HL-60/S4 treated with phorbol 12-myristate 13-acetate at 8.2 ng/mL for 4 days and 3 days (cell line): ENCODE data around the gene CCDC7.
"Not testable (repeated sequence)": the region's sequence is repeated elsewhere in the genome, so short reads cannot be mapped to it uniquely, and the experiment has no call there.

Experiments used
- in situ Hi-C: fragments of 300-500 bp; cut with MboI; formaldehyde crosslinking; loops from 2 replicates; pipeline ENCODE4 v1.15.0; 2022; ENCODE audit warnings: low sequenced_read_pairs

CCDC7 gene

GRCh38 chr10:32865170-32865569, 419.2 kb downstream of the CCDC7 start:
- in situ Hi-C loops = no loop called here

GRCh38 chr10:32877915-32878314, 432.0 kb downstream of the CCDC7 start:
- in situ Hi-C loops = no loop called here

GRCh38 chr10:32878646-32879045, 432.7 kb downstream of the CCDC7 start:
- in situ Hi-C loops = no loop called here

GRCh38 chr10:32882076-32882475, 436.1 kb downstream of the CCDC7 start:
- in situ Hi-C loops = no loop called here

GRCh38 chr10:32887481-32887880, 441.5 kb downstream of the CCDC7 start:
- in situ Hi-C loops = no loop called here

- in situ Hi-C loops = no loop called here
Observed at GRCh38 chr10:32888161-32888927, 442.4 kb downstream of the CCDC7 start.

- in situ Hi-C loops = no loop called here
Observed at GRCh38 chr10:32889631-32890212, 443.8 kb downstream of the CCDC7 start.

GRCh38 chr10:32890444-32890843, 444.5 kb downstream of the CCDC7 start:
- in situ Hi-C loops = no loop called here

GRCh38 chr10:32891261-32891660, 445.3 kb downstream of the CCDC7 start:
- in situ Hi-C loops = no loop called here

- in situ Hi-C loops = no loop called here
Observed at GRCh38 chr10:32893434-32893833, 447.5 kb downstream of the CCDC7 start.

GRCh38 chr10:32893916-32894664, 448.1 kb downstream of the CCDC7 start:
- in situ Hi-C loops = no loop called here

GRCh38 chr10:32895200-32895968, 449.4 kb downstream of the CCDC7 start:
- in situ Hi-C loops = not testable (repeated sequence)

- in situ Hi-C loops = no loop called here
Observed at GRCh38 chr10:32901815-32902214, 455.9 kb downstream of the CCDC7 start.

GRCh38 chr10:32905466-32905865, 459.5 kb downstream of the CCDC7 start:
- in situ Hi-C loops = no loop called here

- in situ Hi-C loops = no loop called here
Observed at GRCh38 chr10:32906595-32906994, 460.7 kb downstream of the CCDC7 start.

- in situ Hi-C loops = no loop called here
Observed at GRCh38 chr10:32909456-32909855, 463.5 kb downstream of the CCDC7 start.

GRCh38 chr10:32909970-32910369, 464.0 kb downstream of the CCDC7 start:
- in situ Hi-C loops = not testable (repeated sequence)

GRCh38 chr10:32911285-32912016, 465.5 kb downstream of the CCDC7 start:
- in situ Hi-C loops = no loop called here

- in situ Hi-C loops = not testable (repeated sequence)
Observed at GRCh38 chr10:32917817-32918216, 471.9 kb downstream of the CCDC7 start.

GRCh38 chr10:32922170-32922569, 476.2 kb downstream of the CCDC7 start:
- in situ Hi-C loops = no loop called here
